NCI-H526 treated with DMSO at 0.1 percent for 48 hours (cell line): ENCODE data around the gene PHETA2.
"Not testable (repeated sequence)": the region's sequence is repeated elsewhere in the genome, so short reads cannot be mapped to it uniquely, and the experiment has no call there.

Experiments
- DNase-seq: peaks from one replicate; lab custom pipeline; 2025; lab: John Stamatoyannopoulos, UW

PHETA2 gene

DNA sequence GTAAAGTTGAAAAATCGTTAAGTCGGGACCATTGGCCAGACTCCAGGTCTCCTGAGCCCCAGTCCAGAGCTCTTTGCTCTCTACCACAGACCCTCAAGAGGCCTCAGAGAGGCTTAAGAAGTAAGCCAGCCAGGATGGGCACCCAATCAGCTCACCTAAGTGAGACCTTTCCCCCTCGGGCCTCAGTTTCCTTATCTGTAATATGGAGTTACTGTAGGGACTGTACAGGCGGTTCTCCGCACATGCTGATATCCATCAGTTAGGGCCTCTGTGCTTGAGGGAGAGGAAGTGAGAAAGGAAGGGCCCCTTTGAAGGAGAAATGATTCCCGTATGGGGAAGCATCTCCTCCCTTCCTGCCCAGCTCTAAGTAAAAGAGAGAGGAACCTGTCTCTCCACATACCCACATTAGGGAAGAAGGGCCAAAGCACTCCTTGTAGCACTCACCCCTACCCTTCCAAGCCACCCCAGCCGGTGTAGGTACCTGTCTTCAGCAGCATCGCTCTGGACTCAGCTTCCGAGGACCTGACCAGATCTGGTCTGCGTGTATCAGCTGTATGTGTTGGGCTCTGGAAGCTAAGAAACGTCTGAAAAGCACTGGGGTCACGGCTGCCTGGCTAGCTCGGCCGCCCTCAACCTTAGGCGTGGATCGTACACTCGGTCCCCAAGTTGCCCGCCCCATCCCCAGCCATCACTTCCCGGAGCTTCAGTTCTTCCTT lies 4.1 kb upstream of the PHETA2 start:
- DNase-seq, result no peak

GRCh38 chr22:42070517-42071422 lies 3.3 kb upstream of the PHETA2 start, which contains the start of gene NAGA:
Gene NAGA, minus strand, starts transcription at chr22:42070812. Its CDS starts 515 bp downstream, at chr22:42070297.
- peak; percentile 82 for DNase-seq

GRCh38 chr22:42071508-42071907 lies 2.5 kb upstream of the PHETA2 start:
- DNase-seq, result not testable (repeated sequence)

DNA sequence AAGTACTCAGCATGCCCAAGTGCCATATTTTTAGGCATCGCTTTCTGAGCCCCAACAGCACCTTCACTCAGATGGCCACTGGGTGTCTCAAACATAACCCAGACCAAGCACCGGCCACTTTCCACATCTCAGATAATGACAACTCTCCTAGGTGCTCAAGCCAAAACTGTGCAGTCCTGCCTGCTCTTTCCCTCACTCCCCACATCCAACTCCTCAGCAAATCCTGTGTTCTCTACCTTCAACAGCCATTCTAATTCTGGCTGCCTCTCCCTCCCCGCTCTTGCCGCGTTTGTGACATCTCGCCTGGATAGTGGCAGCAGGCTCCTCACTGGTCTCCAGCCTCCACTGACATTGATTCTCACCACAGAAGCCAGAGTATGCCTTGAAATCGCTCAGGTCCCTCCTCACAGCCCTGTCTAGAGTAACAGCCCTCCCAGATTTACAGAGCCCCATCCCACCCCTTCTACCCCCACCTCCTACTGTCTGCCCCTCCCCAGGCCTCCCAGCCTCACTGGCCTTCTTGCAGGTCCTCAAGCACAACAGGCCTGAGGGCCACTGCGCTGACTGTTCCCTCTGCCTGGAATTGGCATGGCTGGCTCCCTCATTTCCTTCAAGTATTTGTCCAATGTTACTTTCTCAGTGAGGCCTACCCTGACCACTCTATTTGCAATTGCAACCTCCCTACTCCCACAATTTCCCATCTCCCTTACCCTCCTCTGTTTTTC lies 1.3 kb upstream of the PHETA2 start:
- DNase-seq, result no peak

- DNase-seq, result no peak
Observed at GRCh38 chr22:42073621-42074041, 417 bp upstream of the PHETA2 start.

GRCh38 chr22:42074846-42075676 lies 1.0 kb downstream of the PHETA2 start:
- DNase-seq, result no peak

GRCh38 chr22:42076764-42077485 lies 2.9 kb downstream of the PHETA2 start:
- no peak for DNase-seq

- no peak for DNase-seq
Observed at GRCh38 chr22:42077486-42078125, 3.6 kb downstream of the PHETA2 start.

GRCh38 chr22:42078469-42079318 lies 4.6 kb downstream of the PHETA2 start:
- no peak for DNase-seq

GRCh38 chr22:42079319-42080251 lies 5.5 kb downstream of the PHETA2 start, which contains the start of gene SMDT1:
Gene SMDT1, plus strand, starts transcription at chr22:42079700. Its CDS starts 69 bp downstream, at chr22:42079769.
- peak; percentile 90 for DNase-seq

DNA sequence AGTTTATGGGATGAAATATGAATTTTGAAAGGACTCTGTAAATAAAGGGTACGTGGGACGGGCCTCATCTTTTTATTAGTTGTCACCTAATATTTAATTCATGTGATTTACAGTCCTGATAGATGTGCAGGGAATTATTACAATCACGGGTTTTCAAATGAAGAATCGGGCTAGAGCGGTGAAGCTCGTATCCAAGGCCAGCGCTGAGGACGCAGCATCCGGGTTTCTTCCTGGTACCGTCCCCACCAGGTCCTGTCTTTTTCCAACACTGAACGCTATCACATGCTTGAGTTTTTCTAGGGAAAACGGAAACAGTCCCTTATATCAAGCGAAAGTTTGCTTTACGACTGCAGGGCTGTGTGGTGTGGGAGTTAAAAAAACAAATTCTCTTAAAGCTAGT lies 6.2 kb downstream of the PHETA2 start:
- DNase-seq, result no peak

DNA sequence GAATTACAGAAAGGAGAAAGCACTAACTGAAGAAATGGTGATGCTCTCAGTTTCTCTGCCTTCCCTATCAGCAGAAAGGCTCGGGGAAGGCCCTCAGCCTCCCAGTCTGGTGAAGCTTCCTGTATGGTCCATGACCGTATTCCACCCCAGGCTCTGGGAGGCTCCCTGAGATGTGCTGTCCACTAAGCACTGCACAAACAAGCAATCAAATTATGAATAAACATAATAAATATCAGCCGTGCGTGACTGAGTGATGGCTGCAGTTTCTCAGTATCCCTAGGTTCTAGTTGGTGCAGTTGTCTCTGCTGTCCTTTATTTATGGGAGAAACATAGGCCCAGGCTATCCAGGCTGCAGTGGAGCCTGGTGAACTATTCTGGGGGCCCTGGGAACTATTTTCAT lies 9.1 kb downstream of the PHETA2 start:
- no peak for DNase-seq

- DNase-seq, result no peak
Observed at GRCh38 chr22:42084874-42085273, 10.8 kb downstream of the PHETA2 start.

- DNase-seq, result no peak
Observed at GRCh38 chr22:42086051-42086450, 12.0 kb downstream of the PHETA2 start.

- peak; percentile 95 for DNase-seq
Observed at GRCh38 chr22:42090596-42091454, 16.8 kb downstream of the PHETA2 start, which contains the start of gene NDUFA6. Gene NDUFA6, minus strand, starts transcription at chr22:42090772. Its CDS starts 28 bp downstream, at chr22:42090744.

- DNase-seq, result no peak
Observed at GRCh38 chr22:42091455-42091782, 17.4 kb downstream of the PHETA2 start.

GRCh38 chr22:42101199-42101598 lies 27.2 kb downstream of the PHETA2 start:
- DNase-seq, result no peak
